G401 (cell line): Measurements from ENCODE around the gene LONP1. TPM values are rescaled to one million over a fixed set of nuclear protein-coding genes. Genes with fewer than 3 reads are reported as not detected.
A peak's percentile ranks its signal among the peaks of the same experiment; 100 is the strongest.
"Not testable (repeated sequence)": the region's sequence is repeated elsewhere in the genome, so short reads cannot be mapped to it uniquely, and the experiment has no call there.

ENCODE experiments used
- DNase-seq: peaks from one replicate; pipeline ENCODE4 v3.0.0-alpha.2; 2015; ENCODE audit warnings: low spot score
- in situ Hi-C: cut with HindIII; loops from 2 replicates; pipeline ENCODE4 v1.10.0; 2016; ENCODE audit warnings: low sequenced_read_pairs, mixed read lengths
- total RNA-seq: library from RNA; depleted of rRNA; stranded (reverse); fragments of >200 nt; shearing (Covaris generic); gene quantifications from 2 replicates; pipeline ENCODE4 v1.2.3, GENCODE V29; 2014; rRNA removed

LONP1 gene
- total RNA-seq, result 240 and 246 TPM in 2 replicates

DNA sequence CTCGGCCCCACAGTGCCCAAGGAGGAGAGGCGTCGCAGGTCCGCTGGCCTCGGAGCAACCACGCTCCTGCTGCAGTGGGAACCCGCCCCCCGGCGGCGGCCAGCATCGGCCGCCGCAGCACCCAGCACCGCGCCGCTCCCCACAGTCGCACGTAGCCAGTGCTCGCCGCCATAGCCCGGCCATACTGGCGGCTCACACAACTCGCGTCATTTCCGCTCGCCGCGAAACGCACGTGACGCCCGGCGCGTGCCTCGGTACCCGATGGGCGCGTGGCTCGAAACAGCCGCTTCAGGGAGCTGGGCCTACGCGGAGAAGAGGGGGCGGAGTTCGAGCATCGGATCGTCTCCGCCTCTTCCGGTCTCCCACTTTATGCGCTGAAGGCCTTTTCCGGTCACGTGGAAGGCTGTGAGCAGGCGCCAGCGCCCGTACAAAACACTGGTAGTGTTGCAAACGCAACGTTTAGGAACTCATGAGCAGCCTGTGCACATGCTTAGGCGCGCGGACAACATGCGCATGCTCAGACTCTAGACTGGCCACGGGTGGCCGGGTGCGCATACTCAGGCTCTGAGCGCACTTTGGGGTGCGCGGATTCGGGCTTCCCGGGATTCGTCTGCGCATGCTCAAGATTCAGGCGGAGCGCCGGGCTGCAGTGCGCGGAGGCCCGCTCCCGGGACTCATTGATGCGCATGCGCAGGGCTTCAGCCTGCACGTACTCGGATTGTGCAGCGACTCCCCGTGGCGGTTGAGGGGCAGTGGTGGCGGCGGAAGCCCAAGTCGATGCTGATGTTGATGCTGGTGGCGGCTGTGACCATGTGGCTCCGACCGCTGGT lies at the start of gene LONP1, which contains the start of gene CATSPERD:
Gene LONP1 (minus strand): TSS at position 186 of the 830 bp plus-strand sequence. CDS start 14 bp downstream, at position 172.
Gene CATSPERD (plus strand): TSS at position 677 of the 830 bp plus-strand sequence. CDS start 101 bp downstream, at position 778.
- in situ Hi-C loops, result no loop called here
- peak; percentile 99 for DNase-seq

DNA sequence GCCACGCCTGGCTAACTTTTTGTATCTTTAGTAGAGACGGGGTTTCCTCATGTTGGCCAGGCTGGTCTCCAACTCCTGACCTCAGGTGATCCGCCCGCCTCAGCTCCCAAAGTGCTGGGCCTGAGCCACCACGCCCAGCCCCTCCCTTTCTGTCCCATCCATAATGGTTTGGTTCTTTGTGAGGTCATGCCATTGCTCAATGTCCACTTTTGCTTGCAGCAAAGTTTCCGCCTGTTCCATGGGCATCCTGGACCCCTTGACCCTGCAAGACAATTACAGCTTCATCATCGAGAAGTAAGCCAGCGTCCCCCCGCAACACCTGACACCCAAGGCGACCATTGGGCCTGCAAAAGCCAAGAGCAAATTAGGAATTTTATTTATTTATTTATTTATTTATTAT lies 48.0 kb upstream of the LONP1 start:
- no peak for DNase-seq
- in situ Hi-C loops, result no loop called here

- in situ Hi-C loops, result no loop called here
- DNase-seq, result no peak
Measured at GRCh38 chr19:5765220-5765619, 45.3 kb upstream of the LONP1 start.

DNA sequence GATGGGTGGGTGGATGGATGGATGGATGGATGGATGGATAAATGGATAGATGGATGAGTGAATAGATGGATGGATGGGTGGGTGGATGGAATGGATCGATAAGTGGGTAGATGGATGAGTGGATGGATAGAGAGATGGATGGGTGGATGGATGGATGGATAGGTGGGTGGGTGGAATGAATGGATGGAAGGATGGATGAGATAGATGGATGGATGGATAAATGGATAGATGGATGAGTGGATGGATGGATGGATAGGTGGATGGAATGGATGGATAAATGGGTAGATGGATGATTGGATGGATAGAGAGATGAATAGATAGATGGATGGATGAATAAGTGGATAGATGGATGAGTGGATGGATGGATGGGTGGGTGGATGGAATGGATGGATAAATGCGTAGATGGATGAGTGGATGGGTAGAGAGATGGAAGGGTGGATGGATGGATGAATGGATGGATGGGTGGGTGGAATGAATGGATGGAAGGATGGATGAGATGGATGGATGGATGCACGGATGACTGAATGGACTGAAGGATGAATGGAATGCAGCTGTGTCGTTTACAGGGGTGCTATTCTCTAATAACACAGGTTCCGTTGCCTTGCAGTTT lies 42.8 kb upstream of the LONP1 start:
- in situ Hi-C loops, result no loop called here

DNA sequence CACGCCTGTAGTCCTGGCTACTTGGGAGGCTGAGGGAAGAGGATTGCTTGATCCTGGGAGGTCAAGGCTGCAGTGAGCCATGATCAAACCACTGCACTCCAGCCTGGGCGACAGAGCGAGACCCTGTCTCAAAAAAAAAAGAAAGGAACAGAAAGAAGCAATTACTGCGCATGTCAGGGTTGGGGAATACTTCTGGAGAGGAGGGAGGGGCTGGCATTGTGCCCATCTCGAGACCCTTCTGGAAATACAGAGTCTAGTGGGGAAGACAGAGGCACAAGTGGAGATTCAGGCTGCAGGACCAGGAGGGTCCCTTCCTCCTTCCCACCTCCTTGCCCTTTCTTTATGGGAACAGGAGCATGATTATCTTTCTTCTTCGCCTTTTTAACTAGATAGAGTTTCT lies 33.8 kb upstream of the LONP1 start:
- DNase-seq, result no peak
- in situ Hi-C loops, result no loop called here

More for the DNA sequence above, 42.8 kb upstream of the LONP1 start:
- no peak for DNase-seq

GRCh38 chr19:5751709-5752108 lies 31.8 kb upstream of the LONP1 start:
- no peak for DNase-seq
- in situ Hi-C loops, result no loop called here

GRCh38 chr19:5749505-5749904 lies 29.6 kb upstream of the LONP1 start:
- no peak for DNase-seq
- in situ Hi-C loops, result no loop called here

DNA sequence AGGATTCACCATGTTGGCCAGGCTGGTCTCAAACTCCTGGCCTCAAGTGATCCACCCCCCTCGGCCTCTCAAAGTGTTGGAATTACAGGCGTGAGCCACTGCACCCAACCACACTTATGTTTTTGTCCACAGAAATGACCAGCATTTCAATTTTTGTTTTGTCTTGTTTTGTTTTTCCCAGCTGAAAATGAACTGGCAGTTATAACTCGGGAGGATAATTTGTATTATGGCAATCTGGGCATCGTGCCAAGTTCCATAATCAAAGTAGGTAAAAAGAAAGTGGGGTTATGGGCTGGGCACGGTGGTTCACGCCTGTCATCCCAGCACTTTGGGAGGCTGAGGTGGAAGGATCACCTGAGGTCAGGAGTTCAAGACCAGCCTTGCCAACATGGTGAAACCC lies 29.0 kb upstream of the LONP1 start:
- in situ Hi-C loops, DNase-seq: not testable (repeated sequence)

- DNase-seq, result not testable (repeated sequence)
Measured at GRCh38 chr19:5744999-5745398, 25.1 kb upstream of the LONP1 start.

DNA sequence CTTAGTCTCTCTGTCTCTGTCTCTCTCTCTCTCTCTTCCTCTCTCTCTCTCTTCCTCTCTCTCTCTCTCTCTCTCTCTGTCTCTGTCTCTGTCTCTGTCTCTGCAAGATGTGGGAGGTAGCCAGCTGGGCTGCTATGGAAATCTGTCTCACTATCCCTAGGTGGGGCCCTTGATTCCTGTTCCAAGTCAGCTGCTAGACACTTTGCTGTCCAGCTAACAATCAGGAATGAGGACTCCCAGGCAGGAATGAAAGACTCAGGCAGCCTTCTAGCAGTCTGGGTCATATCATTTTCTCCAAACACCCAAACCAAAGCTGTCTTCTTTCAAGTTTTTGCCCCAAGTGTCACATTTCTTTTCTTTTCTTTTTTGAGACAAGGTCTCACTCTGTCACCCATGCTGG lies 23.7 kb upstream of the LONP1 start:
- in situ Hi-C loops, result no loop called here
- no peak for DNase-seq

More at GRCh38 chr19:5744999-5745398, 25.1 kb upstream of the LONP1 start:
- in situ Hi-C loops, result not testable (repeated sequence)

- in situ Hi-C loops, result no loop called here
Measured at GRCh38 chr19:5742051-5742450, 22.1 kb upstream of the LONP1 start.

GRCh38 chr19:5738423-5738822 lies 18.5 kb upstream of the LONP1 start:
- DNase-seq, result no peak
- in situ Hi-C loops, result no loop called here

More at GRCh38 chr19:5742051-5742450, 22.1 kb upstream of the LONP1 start:
- DNase-seq, result no peak

DNA sequence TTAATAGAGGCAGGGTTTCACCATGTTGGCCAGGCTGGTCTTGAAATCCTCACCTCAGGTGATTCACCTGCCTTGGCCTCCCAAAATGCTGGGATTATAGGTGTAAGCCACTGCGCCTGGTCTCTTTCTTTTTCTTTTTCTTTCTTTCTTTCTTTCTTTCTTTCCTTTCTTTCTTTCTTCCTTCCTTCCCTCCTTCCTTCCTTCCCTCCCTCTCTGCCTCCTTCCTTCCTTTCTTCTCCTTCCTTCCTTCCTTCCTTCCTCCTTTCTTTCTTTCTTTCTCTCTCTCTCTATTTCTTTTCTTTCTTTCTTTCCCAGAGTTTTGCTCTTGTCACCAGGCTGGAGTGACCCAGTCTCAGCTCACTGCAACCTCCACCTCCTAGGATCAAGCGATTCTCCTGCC lies 13.2 kb upstream of the LONP1 start:
- DNase-seq, in situ Hi-C loops: not testable (repeated sequence)

DNA sequence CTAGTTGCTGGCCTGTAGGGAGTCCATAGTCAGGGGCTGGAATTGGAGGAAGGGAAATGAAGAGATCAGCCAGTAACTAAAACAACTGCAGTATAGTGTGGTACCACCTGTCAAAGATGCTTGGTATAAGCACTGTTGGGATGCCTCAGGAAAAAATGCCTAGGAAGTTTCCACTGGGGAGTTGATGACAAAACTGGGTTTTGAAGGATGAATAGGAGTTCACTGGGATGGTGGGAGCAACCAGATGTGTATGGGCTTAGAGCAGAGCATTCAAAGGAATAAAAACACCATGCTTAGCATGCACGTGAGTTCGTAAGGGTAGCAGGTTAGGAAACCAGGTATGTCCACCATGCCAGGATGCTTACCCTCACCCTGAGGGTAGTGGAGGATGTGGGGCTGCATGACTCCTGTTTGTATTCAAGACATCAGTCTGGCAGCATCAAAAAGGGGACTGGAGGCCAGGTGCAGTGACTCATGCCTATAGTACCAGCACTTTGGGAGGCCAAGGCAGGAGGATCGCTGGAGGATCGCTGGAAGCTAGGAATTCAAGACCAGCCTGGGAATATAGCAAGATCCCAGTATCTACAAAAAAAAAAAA lies 7.6 kb upstream of the LONP1 start:
- DNase-seq, result no peak
- in situ Hi-C loops, result no loop called here

DNA sequence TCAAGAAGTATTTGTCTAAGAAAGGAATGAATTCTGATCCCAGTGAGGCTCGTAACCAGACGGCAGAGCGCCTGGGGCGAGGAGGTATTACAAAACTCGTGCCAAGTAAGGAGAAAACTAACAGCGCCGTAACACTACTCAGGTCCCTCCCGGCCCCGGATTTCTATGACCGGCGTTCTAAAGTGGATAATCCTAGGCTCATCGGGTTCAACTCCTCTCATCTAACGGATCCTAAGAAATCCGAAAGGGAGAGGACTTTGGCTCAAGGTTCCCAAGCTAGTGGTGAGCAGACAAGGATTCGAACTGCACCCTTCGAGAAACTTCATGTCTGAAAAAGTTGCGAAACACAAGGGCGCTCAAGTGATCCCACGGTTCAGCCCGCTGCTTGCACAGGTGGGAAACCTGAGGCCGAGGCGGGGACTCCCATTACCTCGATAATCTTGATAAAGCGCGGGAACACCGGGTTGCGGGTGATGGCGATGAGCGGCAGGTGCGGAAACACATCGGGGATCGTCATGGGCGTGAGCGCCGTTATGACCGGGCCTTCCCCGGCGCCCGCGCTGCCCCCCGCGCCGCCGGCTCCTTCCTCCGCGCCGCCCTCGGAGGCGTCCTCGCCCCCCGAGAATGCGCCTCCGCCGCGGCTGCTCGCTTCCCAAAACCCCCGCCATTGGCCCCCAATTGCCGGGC lies 529 bp downstream of the LONP1 start:
- in situ Hi-C loops, result no loop called here
- DNase-seq, result no peak

- no peak for DNase-seq
- in situ Hi-C loops, result no loop called here
Measured at GRCh38 chr19:5718579-5719273, 1.2 kb downstream of the LONP1 start.

DNA sequence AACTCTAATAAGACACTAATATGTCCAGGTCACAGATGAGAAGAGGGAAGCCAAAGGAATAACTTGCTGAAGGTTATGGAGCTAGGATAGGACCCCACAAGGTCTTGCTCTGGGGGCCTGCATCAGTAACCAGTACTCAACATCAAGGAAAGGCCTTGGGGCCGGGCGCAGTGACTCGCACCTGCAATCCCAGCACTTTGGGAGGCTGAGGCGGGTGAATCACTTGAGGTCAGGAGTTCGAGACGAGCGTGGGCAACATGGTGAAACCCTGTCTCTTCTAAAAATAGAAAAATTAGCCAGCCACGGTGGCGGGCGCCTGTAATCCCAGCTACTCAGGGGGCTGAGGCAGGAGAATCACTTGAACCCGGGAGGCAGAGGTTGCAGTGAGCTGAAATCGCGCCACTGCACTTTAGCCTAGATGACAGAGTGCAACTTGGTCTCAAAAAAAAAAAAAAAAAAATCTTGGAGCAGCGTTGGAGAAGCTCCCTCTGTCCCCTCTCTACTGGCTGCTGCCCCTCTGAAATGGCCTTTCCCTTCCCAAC lies 1.8 kb downstream of the LONP1 start:
- in situ Hi-C loops, result no loop called here
- no peak for DNase-seq

DNA sequence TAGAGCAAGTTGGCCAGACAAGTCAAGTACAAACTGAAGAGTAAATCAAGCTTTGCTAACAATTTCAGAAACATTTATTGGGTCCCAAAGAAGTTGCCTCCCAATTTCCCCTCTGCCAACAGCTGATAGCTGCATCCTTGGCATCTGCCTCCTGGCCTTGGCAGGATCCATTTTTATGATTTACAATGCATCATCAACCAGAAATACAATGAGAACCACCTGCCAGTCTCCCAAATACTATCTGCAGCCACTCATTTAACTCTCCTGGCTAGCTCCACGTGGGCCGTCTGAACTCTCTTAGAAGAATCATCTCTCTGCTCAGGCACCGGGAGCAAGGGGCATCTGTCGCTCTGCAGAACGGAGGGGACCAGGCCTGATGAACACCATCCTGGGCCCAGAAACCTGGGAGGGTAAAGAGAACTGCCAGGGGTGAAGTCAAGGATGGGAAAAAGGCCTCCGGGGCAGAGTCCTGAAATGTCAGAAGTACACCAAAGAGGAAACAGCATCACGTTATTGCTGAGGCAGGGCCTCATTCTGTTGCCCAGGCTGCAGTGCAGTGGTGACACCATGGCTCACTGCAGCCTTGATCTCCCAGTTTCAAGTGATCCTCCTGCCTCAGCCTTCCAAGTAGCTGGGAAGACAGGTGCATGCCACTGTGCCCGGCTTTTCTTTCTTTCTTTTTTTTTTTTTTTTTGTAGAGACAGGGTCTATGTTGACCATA lies 2.6 kb downstream of the LONP1 start:
- no peak for DNase-seq
- in situ Hi-C loops, result no loop called here
